Spleen (tissue), 3 donors: ENCODE results near the gene TMEM234.

Source experiments
- POLR2A ChIP-seq, 3 donors: fragments of 450-650 bp; IDR thresholded peaks; one replicate each; pipeline ENCODE4 v1.5.1; 2017; ENCODE audit warnings: antibody characterized with exemption in 3 of 3, mild to moderate bottlenecking in 1 of 3
- POLR2AphosphoS5 ChIP-seq, 3 donors: sonication (generic); formaldehyde crosslinking; IDR thresholded peaks; one replicate each; pipeline ENCODE4 v1.5.1; 2017; ENCODE audit warnings: antibody characterized with exemption in 3 of 3

DNA sequence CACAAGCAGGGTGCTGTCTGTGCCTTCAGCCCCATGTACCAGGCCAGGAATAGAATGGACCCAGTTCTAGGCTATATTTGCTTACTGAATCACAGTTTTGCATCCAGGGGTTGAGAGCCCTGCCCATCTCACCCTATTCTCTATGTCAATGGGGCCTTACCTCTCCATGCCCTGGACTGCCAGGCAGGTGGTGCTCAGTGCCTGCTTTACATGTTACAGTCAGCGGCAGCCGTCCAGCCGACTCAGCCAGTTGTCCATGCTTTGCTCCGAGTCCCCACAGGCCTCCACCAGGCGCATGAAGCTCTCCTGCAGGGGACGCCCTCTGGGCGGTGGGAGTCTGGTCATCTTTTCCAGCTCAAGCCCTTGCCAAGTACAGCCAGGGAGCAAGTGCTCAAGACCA, 12.6 kb upstream of the TMEM234 start:
- TF ChIP-seq POLR2A (IDR thresholded peaks at IDR 0.05) (no peak), POLR2AphosphoS5 (IDR thresholded peaks at IDR 0.05) (no peak)
